Endothelial cell of umbilical vein (primary cell): ENCODE data around the gene TAPBPL. TPM values are rescaled to one million over a fixed set of nuclear protein-coding genes. Genes with fewer than 3 reads are reported as not detected.
"Not testable (repeated sequence)": the region's sequence is repeated elsewhere in the genome, so short reads cannot be mapped to it uniquely, and the experiment has no call there.

Experiments
- BruUV-seq: library from RNA; stranded (reverse); fragments of 400-500 nt; replicated peaks from 2 replicates; lab custom pipeline; 2021; lab: Mats Ljungman, UMichigan
- CTCF ChIA-PET: fragments of 300-600, 350-600 bp; sonication (Branson Sonifier 250); formaldehyde crosslinking; loops from one replicate; lab custom pipeline; 2021; ENCODE audit warnings: antibody characterized with exemption, inconsistent platforms; lab: Charles Lee
- POLR2A ChIA-PET: fragments of 300-600, 350-600 bp; sonication (Branson Sonifier 250); formaldehyde crosslinking; loops from one replicate; lab custom pipeline; 2021; ENCODE audit warnings: antibody characterized with exemption, inconsistent platforms; lab: Charles Lee
- DNase-seq: peaks from one replicate; pipeline ENCODE4 v3.0.0-alpha.2; 2011; ENCODE audit warnings: low read depth, low spot score
- FAIRE-seq: peaks from 2 replicates; lab custom pipeline; 2011; peaks lifted over from hg19 to GRCh38; lab: Jason Lieb, UNC
- H2AFZ ChIP-seq: 2 replicates; pipeline ENCODE4 v1.6.0; 2012; ENCODE audit warnings: low read depth, low read length, control low read depth, inconsistent platforms
- H3K27ac ChIP-seq: 2 replicates; pipeline ENCODE4 v1.5.1; 2011; ENCODE audit warnings: low read depth, mild to moderate bottlenecking, control low read depth, low read length, moderate library complexity; ENCODE audit not compliant: insufficient read depth
- H3K27me3 ChIP-seq, 2 experiments: 2 replicates each; pipeline versions ENCODE4 v1.6.0 to v1.6.1; 2011; ENCODE audit warnings: low read length in 2 of 2, mixed read lengths in 1 of 2; ENCODE audit not compliant: control insufficient read depth in 2 of 2, insufficient read depth in 2 of 2
- H3K36me3 ChIP-seq, 2 experiments: 2 replicates in 1 of 2; 3 replicates in 1 of 2; pipeline ENCODE4 v1.5.1; 2011; ENCODE audit warnings: low read length in 2 of 2, mild to moderate bottlenecking in 1 of 2, moderate library complexity in 1 of 2; ENCODE audit not compliant: control insufficient read depth in 2 of 2, insufficient read depth in 2 of 2; ENCODE audit errors: extremely low read depth in 1 of 2
- H3K4me1 ChIP-seq: 3 replicates; pipeline ENCODE4 v1.5.1; 2011; ENCODE audit warnings: mild to moderate bottlenecking, low read length; ENCODE audit not compliant: control insufficient read depth, insufficient read depth; ENCODE audit errors: extremely low read depth
- H3K4me2 ChIP-seq: 2 replicates; pipeline ENCODE4 v1.6.1; 2011; ENCODE audit warnings: low read length, control low read depth, mixed read lengths; ENCODE audit not compliant: insufficient read depth
- H3K4me3 ChIP-seq, 3 experiments: fragments of 200-600 bp in 1 of 3; sonication (generic), shearing (Covaris generic) in 1 of 3; replicated peaks in 1 of 3; 2 replicates each; pipeline ENCODE4 v1.5.1; 2011 to 2016; ENCODE audit warnings: control low read depth in 3 of 3, low read length in 3 of 3, mild to moderate bottlenecking in 2 of 3, inconsistent platforms in 1 of 3, low read depth in 1 of 3, moderate library complexity in 1 of 3; ENCODE audit not compliant: insufficient read depth in 1 of 3
- H3K79me2 ChIP-seq: 2 replicates; pipeline ENCODE4 v1.6.0; 2012; ENCODE audit warnings: low read length, inconsistent platforms; ENCODE audit not compliant: control insufficient read depth, insufficient read depth
- H3K9ac ChIP-seq: replicated peaks from 2 replicates; pipeline ENCODE3; 2011; ENCODE audit warnings: low read length, control low read depth; ENCODE audit not compliant: insufficient read depth; ENCODE audit errors: extremely low read depth
- H3K9me1 ChIP-seq: replicated peaks from 3 replicates; pipeline ENCODE4 v1.6.0; 2011; ENCODE audit warnings: mild to moderate bottlenecking, low read length; ENCODE audit not compliant: control insufficient read depth, insufficient read depth; ENCODE audit errors: extremely low read depth
- H3K9me3 ChIP-seq: replicated peaks from 2 replicates; pipeline ENCODE4 v1.5.1; 2012; ENCODE audit warnings: low read length, inconsistent platforms; ENCODE audit not compliant: control insufficient read depth, insufficient read depth
- H4K20me1 ChIP-seq: replicated peaks from 2 replicates; pipeline ENCODE3; 2011; ENCODE audit warnings: mild to moderate bottlenecking, low read length; ENCODE audit not compliant: control insufficient read depth, insufficient read depth; ENCODE audit errors: extremely low read depth
- EZH2 ChIP-seq: IDR thresholded peaks from 2 replicates; pipeline ENCODE4 v1.6.1; 2012; ENCODE audit warnings: borderline replicate concordance, low read depth, mild to moderate bottlenecking, moderate library complexity, low read length, inconsistent platforms; ENCODE audit not compliant: severe bottlenecking
- FOS ChIP-seq: IDR thresholded peaks from 2 replicates; pipeline ENCODE4 v1.6.1; 2011; ENCODE audit warnings: mild to moderate bottlenecking, low read length, moderate library complexity, borderline replicate concordance; ENCODE audit not compliant: insufficient read depth
- GATA2 ChIP-seq: IDR thresholded peaks from 2 replicates; pipeline ENCODE4 v1.7.0; 2011; ENCODE audit warnings: low read depth, mild to moderate bottlenecking, moderate library complexity, mixed read lengths, low read length; ENCODE audit not compliant: insufficient read length, insufficient read depth
- JUN ChIP-seq: IDR thresholded peaks from 2 replicates; pipeline ENCODE4 v1.6.1; 2011; ENCODE audit warnings: borderline replicate concordance, low read depth; ENCODE audit not compliant: insufficient read length, insufficient read depth
- MYC ChIP-seq: IDR thresholded peaks from one replicate; pipeline ENCODE4 v1.6.1; 2011; ENCODE audit warnings: mild to moderate bottlenecking, low read depth, low read length
- POLR2A ChIP-seq: IDR thresholded peaks from 2 replicates; pipeline ENCODE4 v1.6.1; 2012; ENCODE audit warnings: low read depth, mild to moderate bottlenecking, control low read depth, low read length
- POLR2AphosphoS5 ChIP-seq: IDR thresholded peaks from 2 replicates; pipeline ENCODE4 v1.6.1; 2012; ENCODE audit warnings: low read depth, mild to moderate bottlenecking, control low read depth, low read length, moderate library complexity; ENCODE audit not compliant: insufficient read depth
- dilution Hi-C: fragments of 300-500 bp; cut with MboI; formaldehyde crosslinking; loops from one replicate; pipeline ENCODE4 v1.15.0; 2019; ENCODE audit warnings: low sequenced_read_pairs; ENCODE audit not compliant: extremely low pct_ligation_motif_present
- intact Hi-C: fragments of 100-400 bp; cut with micrococcal nuclease; formaldehyde crosslinking; loops from one replicate; pipeline ENCODE4 v1.10.0; 2022
- polyA plus RNA-seq, 4 experiments: library from polyadenylated mRNA; depleted of rRNA in 3 of 4; stranded (reverse) in 3 of 4; unstranded in 1 of 4; fragments of >200 nt; gene quantifications; 2 replicates each; pipeline versions ENCODE4 v1.2.1 to v1.2.3, GENCODE V29; 2011 to 2012; ENCODE audit warnings: missing spikeins in 1 of 4
- total RNA-seq: library from RNA; stranded (reverse); gene quantifications from 2 replicates; pipeline ENCODE4 v1.2.3, GENCODE V29; 2021
- TF ChIP-seq, protein P1 (sequence below): IDR thresholded peaks from 2 replicates; pipeline ENCODE4 v1.6.1; 2011; ENCODE audit not compliant: insufficient read depth, insufficient read length
- TF ChIP-seq, protein P2 (sequence below), 2 donors: IDR thresholded peaks; 1 replicate in 1 of 2; 2 replicates in 1 of 2; pipeline ENCODE4 v1.5.1; 2011; ENCODE audit warnings: low read length in 2 of 2, mild to moderate bottlenecking in 2 of 2, moderate library complexity in 2 of 2, control low read depth in 1 of 2, inconsistent platforms in 1 of 2, low read depth in 1 of 2; ENCODE audit not compliant: insufficient read depth in 1 of 2; ENCODE audit errors: extremely low read depth in 1 of 2

Gene TAPBPL
- total and polyA plus RNA-seq, 2 donors (not counting 3 experiments of a cell fraction or from before 2014, with no cell fraction given) = 11.7 to 28.6 TPM

GRCh38 chr12:6494968-6495367 lies 43.1 kb downstream of the TAPBPL start:
- no peak for FAIRE-seq
- H4K20me1 ChIP-seq = no peaks in the 10 kb centered on the region
- peak overlapping the region; percentile 96 for H3K4me2 ChIP-seq
- H3K9me1 ChIP-seq = no peaks in the 10 kb centered on the region
- H3K9ac ChIP-seq = peak overlapping the region; percentile 53
- ChIA-PET CTCF (interaction anchor here (0.8 to 2.5 kb wide), 3 partner anchors 22 to 43 kb away, joined by 3 to 14 read pairs (median 8); no protein-coding TSS in a partner anchor), POLR2A (interaction anchor here (0.9 to 1.3 kb wide), 2 partner anchors 24 to 39 kb away, joined by 3 to 4 read pairs; partner anchors contain the start of genes GAPDH and VAMP1)
- H2AFZ ChIP-seq = no peak overlapping the region
- H3K79me2 ChIP-seq = peaks cover 38% of the 10 kb centered on the region
- no peak for DNase-seq
- BruUV-seq = no TSS peak
- intact Hi-C loops (loop anchor here (1.0 kb wide), 1 partner anchor 25 kb away; the partner anchor contains the start of gene VAMP1), dilution Hi-C loops (no loop called here)
- H3K4me3 ChIP-seq = peak overlapping the region in 2 of 3 experiments; percentile 36 to 76
- no peaks in the 10 kb centered on the region for H3K9me3 ChIP-seq
- peak overlapping the region; percentile 54 for H3K27ac ChIP-seq
- H3K4me1 ChIP-seq = peaks cover 20% of the 10 kb centered on the region
- TF ChIP-seq POLR2AphosphoS5 (no peak), FOS (no peak), JUN (no peak), MYC (no peak), GATA2 (no peak), POLR2A (no peak), EZH2 (no peak)
- TF ChIP-seq, protein P1, sequence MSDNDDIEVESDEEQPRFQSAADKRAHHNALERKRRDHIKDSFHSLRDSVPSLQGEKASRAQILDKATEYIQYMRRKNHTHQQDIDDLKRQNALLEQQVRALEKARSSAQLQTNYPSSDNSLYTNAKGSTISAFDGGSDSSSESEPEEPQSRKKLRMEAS = no peak
- TF ChIP-seq, protein P2, sequence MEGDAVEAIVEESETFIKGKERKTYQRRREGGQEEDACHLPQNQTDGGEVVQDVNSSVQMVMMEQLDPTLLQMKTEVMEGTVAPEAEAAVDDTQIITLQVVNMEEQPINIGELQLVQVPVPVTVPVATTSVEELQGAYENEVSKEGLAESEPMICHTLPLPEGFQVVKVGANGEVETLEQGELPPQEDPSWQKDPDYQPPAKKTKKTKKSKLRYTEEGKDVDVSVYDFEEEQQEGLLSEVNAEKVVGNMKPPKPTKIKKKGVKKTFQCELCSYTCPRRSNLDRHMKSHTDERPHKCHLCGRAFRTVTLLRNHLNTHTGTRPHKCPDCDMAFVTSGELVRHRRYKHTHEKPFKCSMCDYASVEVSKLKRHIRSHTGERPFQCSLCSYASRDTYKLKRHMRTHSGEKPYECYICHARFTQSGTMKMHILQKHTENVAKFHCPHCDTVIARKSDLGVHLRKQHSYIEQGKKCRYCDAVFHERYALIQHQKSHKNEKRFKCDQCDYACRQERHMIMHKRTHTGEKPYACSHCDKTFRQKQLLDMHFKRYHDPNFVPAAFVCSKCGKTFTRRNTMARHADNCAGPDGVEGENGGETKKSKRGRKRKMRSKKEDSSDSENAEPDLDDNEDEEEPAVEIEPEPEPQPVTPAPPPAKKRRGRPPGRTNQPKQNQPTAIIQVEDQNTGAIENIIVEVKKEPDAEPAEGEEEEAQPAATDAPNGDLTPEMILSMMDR (IDR thresholded peaks at IDR 0.05; ENCODE audit: extremely low read depth in 1 of 2, insufficient read depth in 1 of 2, low read depth in 1 of 2, low read length in 2 of 2) = no peak
- no peaks in the 10 kb centered on the region for H3K27me3 ChIP-seq
- peaks cover 2 to 7% of the 10 kb centered on the region in 2 experiments for H3K36me3 ChIP-seq

GRCh38 chr12:6497291-6497690 lies 45.4 kb downstream of the TAPBPL start:
- H3K9me1 ChIP-seq, H3K4me3 ChIP-seq, H3K27me3 ChIP-seq, H3K27ac ChIP-seq, H3K9ac ChIP-seq, H3K36me3 ChIP-seq, dilution Hi-C loops, FAIRE-seq, H2AFZ ChIP-seq, intact Hi-C loops, H3K4me2 ChIP-seq, H3K9me3 ChIP-seq, H4K20me1 ChIP-seq, DNase-seq, BruUV-seq: not testable (repeated sequence)
- H3K79me2 ChIP-seq = peaks cover 52% of the 10 kb centered on the region
- POLR2A ChIA-PET = interaction anchor here (0.9 to 1.6 kb wide), 2 partner anchors 27 to 37 kb away, joined by 3 to 6 read pairs; partner anchors contain the start of genes GAPDH and VAMP1
- CTCF ChIA-PET = interaction anchor here (1.0 to 1.1 kb wide), 2 partner anchors 14 to 40 kb away, joined by 3 to 6 read pairs; no protein-coding TSS in a partner anchor
- peaks cover 17% of the 10 kb centered on the region for H3K4me1 ChIP-seq
